Stimulated activated CD8-positive, alpha-beta memory T cell treated with anti-CD3 and anti-CD28 coated beads, Interleukin-2, amount 100 ng/mL, for 1 hour (primary cell): ENCODE measurements around the gene SLC27A3.
A peak's percentile ranks its signal among the peaks of the same experiment; 100 is the strongest.
"Not testable (repeated sequence)": the region's sequence is repeated elsewhere in the genome, so short reads cannot be mapped to it uniquely, and the experiment has no call there.

Experiments
- DNase-seq, 2 donors: peaks; one replicate each; pipeline ENCODE4 v3.0.0-alpha.2; 2020; ENCODE audit warnings: low read depth in 2 of 2

Gene SLC27A3

GRCh38 chr1:153780551-153780950 is 5.3 kb downstream of the SLC27A3 start:
- no peak for DNase-seq

DNA sequence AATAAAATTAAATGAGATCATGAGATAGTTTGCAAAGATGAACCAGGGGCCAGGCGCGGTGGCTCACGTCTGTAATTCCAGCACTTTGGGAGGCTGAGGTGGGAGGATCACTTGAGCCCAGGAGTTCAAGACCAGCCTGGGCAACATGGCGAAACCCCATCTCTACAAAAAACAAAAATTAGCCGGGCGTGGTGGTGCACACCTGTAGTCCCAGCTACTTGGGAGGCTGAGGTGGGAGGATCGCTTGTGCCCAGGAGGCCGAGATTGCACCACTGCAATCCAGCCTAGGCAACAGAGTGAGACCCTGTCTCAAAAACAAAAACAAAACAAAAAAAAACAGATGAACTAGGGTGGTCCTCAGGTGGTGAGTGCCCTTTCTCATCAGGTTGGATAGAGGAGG is 7.4 kb downstream of the SLC27A3 start:
- not testable (repeated sequence) for DNase-seq

DNA sequence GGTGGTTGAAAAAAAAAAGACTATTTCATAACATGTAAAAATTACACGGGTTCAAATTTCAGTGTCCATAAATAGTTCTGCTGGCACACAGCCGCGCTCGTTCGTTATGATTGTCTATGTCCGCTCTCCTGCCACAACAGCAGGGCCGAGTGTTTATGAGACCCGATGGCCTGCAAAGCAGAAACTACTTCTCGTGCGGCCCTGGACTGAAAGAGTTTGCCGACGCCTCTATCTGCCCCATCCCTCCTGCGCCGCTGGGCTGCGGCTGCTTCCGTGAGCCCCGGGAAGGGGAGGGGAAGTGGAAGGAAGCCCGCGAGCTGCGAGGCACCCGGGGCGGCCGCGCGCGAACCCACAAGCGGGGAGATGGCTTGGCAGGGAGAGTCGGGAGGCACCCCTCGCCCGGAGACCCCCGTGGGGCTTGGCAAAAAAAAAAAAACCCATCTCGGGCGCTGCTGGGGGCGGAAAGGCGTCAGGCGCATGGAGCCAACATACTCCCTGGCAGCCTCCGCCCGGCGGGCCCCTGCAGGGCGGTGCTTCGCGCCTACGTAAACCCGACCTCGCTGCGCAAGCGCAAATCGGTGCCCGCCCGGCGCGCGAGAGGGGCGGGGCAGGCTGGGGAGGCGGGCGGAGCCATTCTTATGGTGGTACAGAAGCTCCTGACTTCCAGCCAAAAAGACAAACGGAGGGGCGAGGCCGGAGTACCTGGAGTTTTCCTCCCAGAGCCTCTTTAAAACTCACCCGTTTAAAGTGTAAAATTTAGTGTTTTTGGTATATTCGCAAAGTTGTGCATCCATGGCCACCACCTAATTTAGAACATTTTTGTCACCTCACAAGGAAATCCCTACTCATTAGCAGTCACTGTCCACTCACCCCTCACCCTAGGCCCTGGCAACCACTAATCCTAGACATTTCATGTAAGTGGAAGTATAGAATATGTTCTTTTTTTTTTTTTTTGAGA is 8.3 kb downstream of the SLC27A3 start:
- DNase-seq: peak; percentile 86 to 87

- DNase-seq: no peak
Measured at GRCh38 chr1:153786038-153786790, 11.0 kb downstream of the SLC27A3 start.

GRCh38 chr1:153789478-153790034 is 14.3 kb downstream of the SLC27A3 start:
- no peak for DNase-seq

GRCh38 chr1:153790313-153790965 is 15.2 kb downstream of the SLC27A3 start:
- DNase-seq: no peak

- no peak for DNase-seq
Measured at GRCh38 chr1:153790966-153791647, 15.9 kb downstream of the SLC27A3 start.

GRCh38 chr1:153791648-153792253 is 16.5 kb downstream of the SLC27A3 start:
- no peak for DNase-seq

DNA sequence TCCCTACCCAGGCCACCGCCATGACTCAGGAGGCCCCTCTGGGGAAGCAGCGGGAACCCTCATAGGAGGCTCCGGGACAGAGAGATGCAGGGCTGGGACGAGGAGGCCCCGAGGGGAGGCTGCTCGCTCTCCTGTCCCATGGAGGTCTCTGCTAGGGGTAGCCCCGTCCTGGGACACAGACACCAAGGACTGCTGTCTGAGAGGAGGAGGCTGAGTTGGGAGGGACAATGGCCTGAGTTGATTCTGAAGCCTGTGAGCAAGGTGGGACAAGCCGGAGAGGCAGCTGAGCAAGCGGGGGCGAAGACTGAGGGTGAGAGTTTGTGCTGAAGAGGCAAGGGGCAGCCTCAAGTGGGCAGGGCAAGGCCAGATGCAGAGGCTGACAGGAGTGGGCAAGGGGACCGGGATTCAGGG is 17.4 kb downstream of the SLC27A3 start:
- DNase-seq: no peak

DNA sequence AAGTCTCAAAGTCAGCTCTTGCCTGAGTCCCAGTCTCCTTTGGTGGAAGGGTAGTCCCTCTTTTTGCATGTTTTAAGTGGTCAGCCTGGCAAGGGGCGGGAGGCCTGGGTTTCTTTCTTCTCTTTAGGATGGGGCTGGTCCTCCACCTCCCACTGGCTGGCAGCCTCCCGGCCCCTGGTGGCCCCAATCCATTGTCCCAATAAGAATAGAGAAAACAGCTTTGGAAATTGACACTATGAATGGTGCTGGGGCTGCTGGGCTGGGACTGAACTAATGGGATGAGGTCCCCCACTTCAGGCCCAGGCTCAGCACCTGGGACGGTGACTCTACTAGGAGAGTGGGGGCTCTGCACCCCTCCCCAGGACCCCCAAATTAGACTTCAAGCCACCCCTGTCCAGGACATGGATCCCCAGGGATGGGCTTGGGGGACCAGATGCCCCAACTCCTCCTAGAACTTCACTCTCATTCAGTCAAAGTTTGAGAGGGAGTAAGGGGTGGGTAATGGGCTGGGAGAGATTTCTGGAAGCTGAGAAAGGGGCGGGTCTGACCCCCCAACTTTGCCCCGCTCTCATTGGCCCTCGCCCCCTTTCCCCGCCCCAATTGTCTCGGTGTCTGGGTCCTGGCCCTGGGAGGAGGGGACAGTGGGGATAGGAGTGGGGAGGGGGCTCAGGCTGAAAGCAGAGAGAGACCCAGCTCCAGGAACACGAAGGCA is 18.2 kb downstream of the SLC27A3 start:
- no peak for DNase-seq

DNA sequence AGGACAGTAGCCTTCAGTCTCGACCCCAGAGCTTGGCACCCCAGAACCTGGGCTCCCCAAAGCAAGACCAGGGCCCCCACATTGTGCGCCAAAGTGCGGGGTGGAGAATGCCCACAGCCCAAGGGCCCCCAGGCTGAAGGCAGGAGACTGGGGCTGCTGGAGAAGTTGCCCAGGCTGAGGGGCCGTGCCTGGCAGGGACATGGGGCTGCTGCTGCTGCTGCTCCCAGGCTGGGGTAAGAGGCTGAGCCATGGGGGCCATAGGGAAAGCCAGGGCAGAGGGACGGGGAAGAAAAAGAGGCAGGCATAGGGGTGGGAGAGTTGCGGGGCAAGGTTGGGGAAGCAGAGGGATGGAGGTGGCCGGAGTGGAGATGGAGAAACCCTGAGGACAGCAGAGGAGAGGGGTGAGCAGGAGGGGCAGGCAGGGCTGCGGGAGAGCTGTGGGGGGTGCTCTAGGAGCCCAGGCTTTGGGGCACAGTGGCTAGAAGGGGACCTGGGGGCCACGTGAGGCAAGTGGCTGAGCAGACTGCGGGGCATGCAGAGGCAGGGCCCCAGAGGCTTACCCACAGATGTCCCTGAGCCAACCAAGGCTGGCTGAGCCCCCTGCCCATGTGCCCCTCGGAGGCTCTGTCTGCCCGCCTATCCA is 18.9 kb downstream of the SLC27A3 start:
- DNase-seq: no peak

DNA sequence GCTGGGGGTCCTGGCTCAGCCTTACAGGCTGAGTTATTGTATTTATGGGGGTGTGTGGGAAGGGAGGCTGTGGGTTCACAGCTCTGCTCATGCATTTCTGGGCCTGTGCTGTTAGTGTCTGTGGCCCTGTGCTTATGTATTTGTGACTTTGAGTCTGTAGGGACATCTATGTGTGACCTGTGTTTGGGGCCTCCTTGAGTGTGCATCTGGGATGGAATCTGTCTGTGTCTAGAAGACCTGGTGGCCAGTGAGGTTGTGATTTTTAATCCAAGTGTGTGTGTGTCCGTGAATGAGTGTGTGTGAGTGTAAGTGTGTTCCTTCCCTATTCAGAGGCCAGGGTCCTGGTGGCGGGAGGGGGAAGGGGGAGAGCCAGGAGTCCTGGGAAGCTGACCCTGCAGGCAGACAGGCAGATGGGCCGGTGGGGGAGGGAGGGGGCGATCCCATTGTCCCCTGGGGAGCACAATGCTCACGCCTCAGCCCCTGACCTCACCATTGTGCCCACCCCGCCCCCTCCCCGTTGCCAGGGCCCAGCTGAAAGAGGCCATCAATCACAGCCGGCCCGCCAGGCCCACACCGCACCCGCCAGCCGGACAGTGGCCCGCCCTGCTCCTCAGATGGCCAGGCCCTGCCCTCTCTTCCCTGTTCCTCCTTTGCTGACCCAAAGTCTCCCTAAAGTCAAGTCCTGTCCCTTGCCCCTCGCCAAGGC is 19.6 kb downstream of the SLC27A3 start:
- no peak for DNase-seq

DNA sequence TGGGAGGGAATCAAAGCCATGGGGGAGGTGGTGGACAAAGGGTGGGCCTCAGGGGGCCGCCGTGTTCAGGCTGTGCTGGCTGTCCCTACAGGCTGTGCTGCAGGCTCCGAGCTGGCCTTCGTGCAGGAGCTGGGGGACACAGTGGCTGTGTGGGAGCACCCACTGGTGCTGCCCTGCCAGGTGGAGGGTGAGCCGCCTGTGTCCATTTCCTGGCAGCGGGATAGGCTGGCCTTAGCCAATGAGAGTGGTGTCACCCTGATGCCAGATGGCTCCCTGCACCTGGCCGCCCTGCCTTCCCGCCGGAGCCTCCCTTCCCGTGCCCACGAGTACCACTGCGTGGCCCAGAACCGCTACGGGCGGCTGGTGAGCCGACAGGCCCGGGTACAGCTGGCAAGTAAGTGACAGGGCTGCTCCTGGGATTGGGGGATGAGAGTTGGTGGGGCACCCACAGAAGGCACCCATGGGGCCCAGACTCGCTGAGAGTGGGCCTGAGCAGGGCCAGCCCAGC is 20.2 kb downstream of the SLC27A3 start:
- no peak for DNase-seq

DNA sequence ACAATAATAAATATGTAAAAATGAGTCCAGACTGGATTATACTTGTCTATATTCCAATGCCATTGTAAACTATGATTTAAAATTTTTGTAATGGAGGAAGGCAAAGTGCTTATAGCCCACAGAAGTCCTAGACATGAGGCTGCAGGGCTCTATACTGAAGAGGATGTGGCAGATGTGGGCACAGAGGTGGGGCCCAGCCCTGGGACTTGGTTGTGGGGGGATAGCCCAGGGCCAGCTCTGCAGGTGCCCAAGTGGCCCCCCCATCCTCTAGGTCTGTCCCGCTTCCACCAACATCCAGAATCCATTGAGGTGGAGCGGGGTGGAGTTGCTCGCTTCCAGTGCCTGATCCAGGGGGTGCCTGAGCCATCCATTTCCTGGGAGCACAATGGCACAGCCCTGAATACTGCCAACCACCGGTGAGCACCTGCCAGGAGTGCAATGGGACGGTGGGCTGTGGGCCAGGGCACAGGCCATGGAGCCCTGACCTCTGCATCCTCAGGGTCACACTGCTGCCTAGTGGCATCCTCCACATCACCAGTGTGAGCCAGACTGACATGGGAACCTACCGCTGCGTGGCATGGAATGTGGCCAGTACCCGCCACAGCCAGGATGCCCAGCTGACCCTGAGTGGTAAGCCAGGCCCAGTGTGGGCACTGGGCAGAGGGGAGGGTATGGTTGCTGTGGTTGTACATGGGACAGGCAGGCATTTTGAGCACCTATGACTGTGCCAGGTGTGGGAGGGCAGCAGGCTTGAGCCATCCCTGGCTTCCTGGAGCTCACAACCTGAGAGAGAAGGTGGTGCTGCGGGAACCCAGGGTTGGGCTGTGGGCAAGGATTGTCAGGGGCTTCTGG is 21.0 kb downstream of the SLC27A3 start:
- DNase-seq: no peak

DNA sequence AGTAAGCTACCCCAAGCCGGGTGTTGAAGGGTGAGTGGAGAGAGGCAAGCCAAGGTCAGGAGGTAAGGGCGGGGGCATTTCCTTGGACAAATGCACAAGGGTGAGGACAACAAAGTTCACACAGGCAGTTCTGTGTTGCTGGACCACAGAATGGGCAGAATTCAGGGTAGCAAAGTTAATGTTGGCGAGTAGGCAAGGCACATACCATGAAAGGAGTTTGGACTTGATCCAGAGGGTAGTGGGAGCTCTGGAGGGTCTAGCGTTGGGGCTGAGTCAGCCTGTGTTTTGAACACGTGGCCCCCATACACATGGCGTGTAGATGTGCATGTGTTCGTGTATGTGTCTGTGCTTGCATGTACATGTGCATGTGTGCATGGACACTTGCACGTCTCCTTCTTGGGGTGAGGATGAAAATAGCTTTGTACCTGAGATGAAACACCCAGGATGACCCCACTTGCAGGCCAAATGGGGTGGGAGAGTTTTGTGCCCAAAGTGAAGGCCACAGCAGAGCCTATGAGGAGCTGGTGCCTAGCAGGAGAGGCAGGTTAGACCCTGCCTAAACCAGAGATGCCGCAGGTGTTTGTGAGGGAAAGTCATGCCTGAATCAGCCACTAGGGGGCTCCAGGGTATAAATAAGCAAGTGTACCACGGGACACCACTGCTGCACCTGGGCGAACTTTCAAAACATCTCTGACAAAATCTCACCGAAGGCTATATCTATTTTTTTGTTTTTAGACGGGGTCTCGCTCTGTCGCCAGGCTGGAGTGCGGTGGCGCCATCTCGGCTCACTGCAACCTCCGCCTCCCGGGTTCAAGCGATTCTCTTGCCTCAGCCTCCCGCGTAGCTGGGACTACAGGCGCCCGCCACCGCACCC is 21.8 kb downstream of the SLC27A3 start:
- peak; percentile 63 to 68 for DNase-seq

- DNase-seq: no peak
Measured at GRCh38 chr1:153798468-153798780, 23.2 kb downstream of the SLC27A3 start.

DNA sequence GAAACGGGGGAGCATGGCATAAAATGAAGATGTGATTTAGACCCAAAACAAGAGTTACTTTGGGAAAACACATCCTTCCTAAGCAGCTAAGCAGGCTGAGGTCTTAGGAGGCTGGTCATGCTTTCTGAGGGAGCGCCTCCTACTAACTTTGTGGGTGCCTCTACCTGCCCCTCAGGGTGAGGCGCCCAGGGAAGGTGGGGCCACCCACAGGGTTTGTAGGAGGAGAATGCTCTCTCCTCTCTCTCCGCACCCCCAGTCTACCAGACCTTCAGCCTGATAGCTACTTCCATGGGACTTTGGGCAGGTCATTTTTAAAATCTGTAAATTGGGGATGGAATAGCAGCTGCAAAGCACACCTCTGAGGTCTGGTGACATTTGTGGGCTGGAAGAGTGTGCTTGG is 23.8 kb downstream of the SLC27A3 start:
- DNase-seq: no peak
